ENCODE measurements around the gene KLK6.

DNA sequence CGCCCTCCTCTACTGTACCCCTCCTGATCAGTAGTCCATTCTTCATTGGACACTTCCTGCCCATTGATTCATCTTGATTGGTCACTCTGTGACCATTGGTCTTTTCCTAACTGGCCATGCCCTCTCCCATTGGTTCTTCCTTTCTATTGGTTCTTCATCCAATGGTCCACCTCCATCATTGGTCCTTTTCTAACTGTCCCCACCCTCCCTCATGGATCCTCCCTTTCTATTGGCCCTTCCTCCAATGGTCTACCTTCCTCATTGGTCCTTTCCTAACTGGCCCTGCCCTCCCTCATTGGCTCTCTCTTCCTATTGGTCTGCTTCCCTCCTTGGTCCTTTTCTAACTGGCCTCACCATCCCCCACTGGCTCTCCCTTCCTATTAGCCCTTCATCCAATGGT is 7.1 kb downstream of the KLK6 start:
- TF ChIP-seq POLR2A (IDR thresholded peaks at IDR 0.05) (no peak), POLR2AphosphoS5 (IDR thresholded peaks at IDR 0.05) (no peak)
- TF ChIP-seq, protein P1, sequence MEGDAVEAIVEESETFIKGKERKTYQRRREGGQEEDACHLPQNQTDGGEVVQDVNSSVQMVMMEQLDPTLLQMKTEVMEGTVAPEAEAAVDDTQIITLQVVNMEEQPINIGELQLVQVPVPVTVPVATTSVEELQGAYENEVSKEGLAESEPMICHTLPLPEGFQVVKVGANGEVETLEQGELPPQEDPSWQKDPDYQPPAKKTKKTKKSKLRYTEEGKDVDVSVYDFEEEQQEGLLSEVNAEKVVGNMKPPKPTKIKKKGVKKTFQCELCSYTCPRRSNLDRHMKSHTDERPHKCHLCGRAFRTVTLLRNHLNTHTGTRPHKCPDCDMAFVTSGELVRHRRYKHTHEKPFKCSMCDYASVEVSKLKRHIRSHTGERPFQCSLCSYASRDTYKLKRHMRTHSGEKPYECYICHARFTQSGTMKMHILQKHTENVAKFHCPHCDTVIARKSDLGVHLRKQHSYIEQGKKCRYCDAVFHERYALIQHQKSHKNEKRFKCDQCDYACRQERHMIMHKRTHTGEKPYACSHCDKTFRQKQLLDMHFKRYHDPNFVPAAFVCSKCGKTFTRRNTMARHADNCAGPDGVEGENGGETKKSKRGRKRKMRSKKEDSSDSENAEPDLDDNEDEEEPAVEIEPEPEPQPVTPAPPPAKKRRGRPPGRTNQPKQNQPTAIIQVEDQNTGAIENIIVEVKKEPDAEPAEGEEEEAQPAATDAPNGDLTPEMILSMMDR (IDR thresholded peaks at IDR 0.05), result no peak
